NCI-H2196 treated with DMSO at 0.1 percent for 48 hours (cell line): Measurements from ENCODE around the gene TRNAU1AP.

Source experiments
- DNase-seq: peaks from one replicate; lab custom pipeline; 2025; ENCODE audit not compliant: unreplicated experiment; lab: John Stamatoyannopoulos, UW

TRNAU1AP gene

GRCh38 chr1:28604411-28604810 lies 51.5 kb downstream of the TRNAU1AP start:
- DNase-seq = no peak

- DNase-seq = no peak
Observed at GRCh38 chr1:28604962-28605361, 52.1 kb downstream of the TRNAU1AP start.

- DNase-seq = no peak
Observed at GRCh38 chr1:28606771-28607170, 53.9 kb downstream of the TRNAU1AP start.

- no peak for DNase-seq
Observed at GRCh38 chr1:28613175-28613574, 60.3 kb downstream of the TRNAU1AP start.
